H9 (cell line): Measurements from ENCODE around the gene PTPRR. TPM values are rescaled to one million over a fixed set of nuclear protein-coding genes. Genes with fewer than 3 reads are reported as not detected.

Source experiments
- DNase-seq: peaks from one replicate; pipeline ENCODE4 v3.0.0-alpha.2; 2017
- H2AFZ ChIP-seq: one replicate; pipeline ENCODE4 v1.6.1; 2013; ENCODE audit warnings: mild to moderate bottlenecking, low read length, control low read depth, moderate library complexity
- H2AK5ac ChIP-seq: 2 replicates; pipeline ENCODE4 v1.6.1; 2013; ENCODE audit warnings: low read length, control low read depth, mixed read lengths; ENCODE audit not compliant: insufficient read length
- H2BK120ac ChIP-seq: one replicate; pipeline ENCODE4 v1.6.1; 2013; ENCODE audit warnings: low read depth, mild to moderate bottlenecking, low read length, control low read depth, inconsistent platforms; ENCODE audit not compliant: poor library complexity, severe bottlenecking
- H2BK12ac ChIP-seq: 2 replicates; pipeline ENCODE4 v1.6.1; 2013; ENCODE audit warnings: low read length, control low read depth, mixed read lengths, low read depth; ENCODE audit not compliant: insufficient read length
- H2BK15ac ChIP-seq: 2 replicates; pipeline ENCODE4 v1.6.1; 2013; ENCODE audit warnings: low read depth, low read length, control low read depth
- H2BK20ac ChIP-seq: one replicate; pipeline ENCODE4 v1.6.1; 2013; ENCODE audit warnings: low read depth, mild to moderate bottlenecking, low read length, control low read depth, inconsistent platforms; ENCODE audit not compliant: poor library complexity, severe bottlenecking
- H2BK5ac ChIP-seq: 2 replicates; pipeline ENCODE4 v1.6.1; 2013; ENCODE audit warnings: low read length, control low read depth, mixed read lengths; ENCODE audit not compliant: insufficient read length
- H3K14ac ChIP-seq: 2 replicates; pipeline ENCODE4 v1.6.1; 2013; ENCODE audit warnings: low read length, control low read depth; ENCODE audit not compliant: insufficient read depth
- H3K18ac ChIP-seq: 2 replicates; pipeline ENCODE4 v1.6.1; 2013; ENCODE audit warnings: low read depth, mild to moderate bottlenecking, mixed read lengths, low read length, control low read depth; ENCODE audit not compliant: insufficient read length
- H3K23ac ChIP-seq: 2 replicates; pipeline ENCODE4 v1.6.1; 2013; ENCODE audit warnings: low read length, control low read depth, mixed read lengths, low read depth; ENCODE audit not compliant: insufficient read length
- H3K23me2 ChIP-seq: 2 replicates; pipeline ENCODE4 v1.6.1; 2013; ENCODE audit warnings: low read depth, mild to moderate bottlenecking, mixed read lengths, low read length, control low read depth; ENCODE audit not compliant: insufficient read length, poor library complexity, severe bottlenecking
- H3K27ac ChIP-seq: 2 replicates; pipeline ENCODE4 v1.5.1; 2013; ENCODE audit warnings: low read length, control low read depth, mixed read lengths, low read depth; ENCODE audit not compliant: insufficient read length
- H3K27me3 ChIP-seq: 2 replicates; pipeline ENCODE4 v1.6.1; 2013; ENCODE audit warnings: low read length, control low read depth, inconsistent platforms; ENCODE audit not compliant: insufficient read depth
- H3K4ac ChIP-seq: 2 replicates; pipeline ENCODE4 v1.6.1; 2013; ENCODE audit warnings: low read depth, mild to moderate bottlenecking, control low read depth, inconsistent platforms, low read length, moderate library complexity
- H3K4me1 ChIP-seq: 2 replicates; pipeline ENCODE4 v1.6.1; 2013; ENCODE audit warnings: low read length, control low read depth, inconsistent platforms; ENCODE audit not compliant: insufficient read depth
- H3K4me2 ChIP-seq: 2 replicates; pipeline ENCODE4 v1.6.1; 2013; ENCODE audit warnings: low read length, control low read depth, mixed read lengths; ENCODE audit not compliant: insufficient read length, insufficient read depth
- H3K56ac ChIP-seq: 2 replicates; pipeline ENCODE4 v1.6.1; 2013; ENCODE audit warnings: low read depth, mild to moderate bottlenecking, mixed read lengths, low read length, control low read depth; ENCODE audit not compliant: insufficient read length
- H3K79me1 ChIP-seq: 2 replicates; pipeline ENCODE4 v1.6.1; 2013; ENCODE audit warnings: low read depth, mild to moderate bottlenecking, moderate library complexity, low read length, control low read depth, inconsistent platforms; ENCODE audit not compliant: insufficient read depth, poor library complexity, severe bottlenecking
- H3K79me2 ChIP-seq: 2 replicates; pipeline ENCODE4 v1.6.1; 2013; ENCODE audit warnings: low read length, control low read depth, inconsistent platforms; ENCODE audit not compliant: insufficient read depth
- H3K9ac ChIP-seq: 2 replicates; pipeline ENCODE4 v1.6.1; 2013; ENCODE audit warnings: low read length, control low read depth, mixed read lengths; ENCODE audit not compliant: insufficient read length; ENCODE audit errors: extremely low read depth
- H3K9me3 ChIP-seq: one replicate; pipeline ENCODE4 v1.6.1; 2013; ENCODE audit warnings: low read depth, low read length, inconsistent platforms; ENCODE audit not compliant: control insufficient read depth
- H3T11ph ChIP-seq: one replicate; pipeline ENCODE4 v1.6.1; 2013; ENCODE audit warnings: mild to moderate bottlenecking, low read length, control low read depth, inconsistent platforms
- H4K20me1 ChIP-seq: one replicate; pipeline ENCODE4 v1.6.1; 2013; ENCODE audit not compliant: control insufficient read depth, insufficient read length, insufficient read depth
- H4K5ac ChIP-seq: 2 replicates; pipeline ENCODE4 v1.6.1; 2013; ENCODE audit warnings: low read depth, mild to moderate bottlenecking, mixed read lengths, low read length, control low read depth; ENCODE audit not compliant: insufficient read length
- H4K8ac ChIP-seq: replicated peaks from 2 replicates; pipeline ENCODE4 v1.6.1; 2013; ENCODE audit warnings: low read length, control low read depth, mixed read lengths, low read depth; ENCODE audit not compliant: insufficient read length
- H4K91ac ChIP-seq: 2 replicates; pipeline ENCODE4 v1.6.1; 2013; ENCODE audit warnings: low read depth, mild to moderate bottlenecking, moderate library complexity, mixed read lengths, low read length, control low read depth; ENCODE audit not compliant: insufficient read length
- H3K27ac Mint-ChIP-seq, 3 experiments: 2 replicates in 2 of 3; 3 replicates in 1 of 3; pipeline ENCODE4 v1.8.0; 2020 to 2021; ENCODE audit warnings: mixed read lengths in 3 of 3, mild to moderate bottlenecking in 1 of 3, moderate library complexity in 1 of 3
- H3K27me3 Mint-ChIP-seq: 2 replicates; pipeline ENCODE4 v1.8.0; 2021; ENCODE audit warnings: low read depth, mild to moderate bottlenecking, moderate library complexity, mixed read lengths
- H3K36me3 Mint-ChIP-seq, 3 experiments: 2 replicates in 2 of 3; 3 replicates in 1 of 3; pipeline ENCODE4 v1.8.0; 2020 to 2021; ENCODE audit warnings: low read depth in 3 of 3, mixed read lengths in 3 of 3; ENCODE audit not compliant: insufficient read depth in 1 of 3
- H3K4me1 Mint-ChIP-seq, 2 experiments: 2 replicates each; pipeline ENCODE4 v1.8.0; 2020; ENCODE audit warnings: mixed read lengths in 2 of 2
- H3K4me3 Mint-ChIP-seq, 2 experiments: 2 replicates in 1 of 2; 3 replicates in 1 of 2; pipeline ENCODE4 v1.8.0; 2020 to 2021; ENCODE audit warnings: mild to moderate bottlenecking in 2 of 2, mixed read lengths in 2 of 2, moderate library complexity in 1 of 2
- H3K9me3 Mint-ChIP-seq, 2 experiments: 2 replicates in 1 of 2; 3 replicates in 1 of 2; pipeline ENCODE4 v1.8.0; 2020; ENCODE audit warnings: mild to moderate bottlenecking in 2 of 2, mixed read lengths in 2 of 2, moderate library complexity in 1 of 2
- WGBS: extraction: QIAGEN DNeasy Blood & Tissue Kit; methylation state at CpG from one replicate; pipeline ENCODE4 v1.1.7; 2013; ENCODE audit warnings: missing lambda C conversion rate, low lambda C conversion rate, mixed read lengths; ENCODE audit not compliant: insufficient read length; ENCODE audit errors: extremely low coverage; 5-methylcytosine and 5-hydroxymethylcytosine counted together
- total RNA-seq: library from RNA; stranded (reverse); gene quantifications from 2 replicates; pipeline ENCODE4 v1.2.1, GENCODE V29; 2021
- TF ChIP-seq, protein P1 (sequence below): fragments of 200-600 bp; sonication (generic); conservative IDR thresholded peaks from 3 replicates; pipeline ENCODE4 v1.8.0; 2021; ENCODE audit warnings: antibody characterized with exemption, mild to moderate bottlenecking

Gene PTPRR
- total RNA-seq, 1 experiment from 2014 or later = 0.22 TPM

- Histone ChIP-seq H3K14ac (no peak overlapping the region), H3K4me2 (no peak overlapping the region), H3K27me3 (no peaks in the 10 kb centered on the region), H3K4ac (no peak overlapping the region), H2AFZ (no peak overlapping the region), H2BK12ac (no peak overlapping the region), H3K23me2 (no peaks in the 10 kb centered on the region), H2BK15ac (no peak overlapping the region), H2BK20ac (no peak overlapping the region), H3K56ac (no peak overlapping the region), H2AK5ac (no peak overlapping the region), H2BK120ac (no peak overlapping the region), H2BK5ac (no peak overlapping the region), H3K79me2 (no peaks in the 10 kb centered on the region), H3T11ph (no peak overlapping the region), H3K4me1 (no peaks in the 10 kb centered on the region), H3K79me1 (no peaks in the 10 kb centered on the region), H3K27ac (no peak overlapping the region), H3K9ac (no peak overlapping the region), H3K23ac (no peak overlapping the region), H4K91ac (no peak overlapping the region), H3K9me3 (no peaks in the 10 kb centered on the region), H4K5ac (no peak overlapping the region), H3K18ac (no peak overlapping the region), H4K8ac (no peak overlapping the region), H4K20me1 (no peaks in the 10 kb centered on the region)
- Mint-ChIP-seq H3K27ac (no peak overlapping the region), H3K4me3 (no peak overlapping the region), H3K36me3 (peaks cover 0 to 6% (median 2%) of the 10 kb centered on the region in 3 experiments; a peak in 2 of 7 replicates), H3K27me3 (no peaks in the 10 kb centered on the region), H3K9me3 (peaks cover 0 to 7% of the 10 kb centered on the region in 2 experiments; a peak in 4 of 5 replicates), H3K4me1 (peaks cover 5 to 8% of the 10 kb centered on the region in 2 experiments)
- TF ChIP-seq, protein P1, sequence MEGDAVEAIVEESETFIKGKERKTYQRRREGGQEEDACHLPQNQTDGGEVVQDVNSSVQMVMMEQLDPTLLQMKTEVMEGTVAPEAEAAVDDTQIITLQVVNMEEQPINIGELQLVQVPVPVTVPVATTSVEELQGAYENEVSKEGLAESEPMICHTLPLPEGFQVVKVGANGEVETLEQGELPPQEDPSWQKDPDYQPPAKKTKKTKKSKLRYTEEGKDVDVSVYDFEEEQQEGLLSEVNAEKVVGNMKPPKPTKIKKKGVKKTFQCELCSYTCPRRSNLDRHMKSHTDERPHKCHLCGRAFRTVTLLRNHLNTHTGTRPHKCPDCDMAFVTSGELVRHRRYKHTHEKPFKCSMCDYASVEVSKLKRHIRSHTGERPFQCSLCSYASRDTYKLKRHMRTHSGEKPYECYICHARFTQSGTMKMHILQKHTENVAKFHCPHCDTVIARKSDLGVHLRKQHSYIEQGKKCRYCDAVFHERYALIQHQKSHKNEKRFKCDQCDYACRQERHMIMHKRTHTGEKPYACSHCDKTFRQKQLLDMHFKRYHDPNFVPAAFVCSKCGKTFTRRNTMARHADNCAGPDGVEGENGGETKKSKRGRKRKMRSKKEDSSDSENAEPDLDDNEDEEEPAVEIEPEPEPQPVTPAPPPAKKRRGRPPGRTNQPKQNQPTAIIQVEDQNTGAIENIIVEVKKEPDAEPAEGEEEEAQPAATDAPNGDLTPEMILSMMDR = no peak
- WGBS = no CpG with 5 or more reads among the region's 2 CpGs
- no peak for DNase-seq
These were observed 137.1 kb downstream of the PTPRR start for GRCh38 chr12:70783455-70783854.
